NCI-H1436 (cell line): ENCODE data around the gene GATAD2B.
A peak's percentile ranks its signal among the peaks of the same experiment; 100 is the strongest.

ENCODE experiments used
- DNase-seq: peaks from one replicate; lab custom pipeline; 2025; lab: John Stamatoyannopoulos, UW

GATAD2B gene

GRCh38 chr1:153833171-153833570 is 89.6 kb downstream of the GATAD2B start:
- DNase-seq, result no peak

DNA sequence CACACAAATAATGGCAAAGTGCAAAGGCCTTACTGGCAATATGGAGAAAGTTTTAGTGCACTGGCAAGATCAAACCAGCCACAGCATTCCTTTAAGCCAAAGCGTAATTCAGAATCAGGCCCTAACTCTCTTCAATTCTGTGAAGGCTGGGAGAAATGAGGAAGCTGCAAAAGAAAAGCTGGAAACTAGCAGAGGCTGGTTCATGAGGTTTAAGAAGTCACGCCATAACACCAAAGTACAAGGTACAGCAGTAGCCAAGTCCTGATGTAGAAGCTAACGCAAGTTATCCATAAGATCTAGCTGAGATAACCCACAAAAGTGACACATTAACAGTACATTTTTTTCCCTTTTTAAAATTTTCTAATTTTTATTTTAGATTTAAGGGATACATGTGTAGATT is 90.5 kb downstream of the GATAD2B start:
- no peak for DNase-seq

DNA sequence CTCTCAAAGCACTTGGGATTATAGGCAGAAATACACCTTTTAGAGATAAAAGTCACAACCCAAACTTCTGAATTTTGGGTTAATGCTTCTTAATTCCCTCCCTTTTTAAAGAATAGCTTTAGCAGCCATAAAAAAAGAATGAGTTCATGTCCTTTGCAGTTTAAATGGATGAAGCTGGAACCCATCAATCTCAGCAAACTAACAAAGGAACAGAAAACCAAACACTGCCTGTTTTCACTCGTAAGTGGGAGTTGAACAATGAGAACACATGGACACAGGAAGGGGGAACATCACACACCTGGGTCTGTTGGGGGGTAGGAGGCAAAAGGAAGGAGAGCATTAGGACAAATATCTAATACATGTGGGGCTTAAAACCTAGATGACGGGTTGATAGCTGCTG is 91.7 kb downstream of the GATAD2B start:
- DNase-seq, result no peak

DNA sequence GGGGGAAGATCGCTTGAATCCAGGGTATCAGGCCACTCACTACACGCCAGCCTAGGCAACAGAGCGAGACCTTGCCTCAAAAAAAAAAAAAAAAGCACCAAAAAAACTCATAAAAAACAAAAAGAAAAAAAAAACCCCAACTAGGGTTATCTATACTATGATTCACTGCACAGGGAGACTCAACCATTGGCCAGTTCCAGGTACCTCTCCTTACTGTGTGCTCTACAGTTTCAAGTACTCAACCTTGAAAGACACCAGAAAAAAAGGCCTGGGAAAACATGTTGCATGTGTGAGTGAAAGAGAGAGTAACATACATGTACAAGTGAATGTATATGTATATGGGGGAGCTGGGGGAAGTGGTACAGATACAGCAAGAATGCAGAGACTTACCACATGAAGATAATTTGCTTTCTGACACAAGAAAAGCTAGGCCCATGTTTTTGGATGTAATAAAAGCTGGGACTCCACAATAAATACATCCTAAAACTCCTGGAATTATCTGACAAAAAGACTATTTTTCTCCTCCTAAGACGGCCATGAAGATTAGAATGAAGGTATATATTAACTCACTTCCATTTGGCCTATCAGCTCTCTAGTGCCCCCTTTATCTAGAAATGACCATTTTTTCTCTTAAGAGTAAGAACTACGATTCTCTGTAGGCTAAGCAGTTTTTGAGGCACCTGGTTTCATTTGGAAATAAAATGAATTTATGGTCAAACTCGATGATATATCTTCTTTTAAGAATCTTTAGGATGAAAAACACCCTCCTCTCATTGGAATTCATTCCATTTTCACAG is 95.4 kb downstream of the GATAD2B start:
- no peak for DNase-seq

DNA sequence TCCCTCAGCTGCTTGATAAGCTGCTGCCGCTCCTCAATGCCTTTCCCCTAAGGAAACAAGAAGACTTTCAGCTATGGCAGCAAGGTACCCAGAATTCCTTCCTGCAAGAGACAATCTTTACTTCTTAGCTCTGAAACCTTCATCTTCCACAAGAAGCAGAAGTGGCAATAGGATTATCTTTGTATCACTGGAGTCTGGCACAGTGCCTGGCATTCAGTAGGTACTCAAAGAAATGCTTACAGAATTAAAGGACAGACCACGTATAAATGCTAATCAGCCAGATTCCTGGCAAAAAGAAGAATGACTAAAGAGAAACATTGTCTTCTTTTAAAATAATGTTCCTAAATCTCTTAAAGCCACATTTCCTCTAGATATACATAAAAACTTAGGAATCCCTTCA is 103.9 kb downstream of the GATAD2B start:
- no peak for DNase-seq

DNA sequence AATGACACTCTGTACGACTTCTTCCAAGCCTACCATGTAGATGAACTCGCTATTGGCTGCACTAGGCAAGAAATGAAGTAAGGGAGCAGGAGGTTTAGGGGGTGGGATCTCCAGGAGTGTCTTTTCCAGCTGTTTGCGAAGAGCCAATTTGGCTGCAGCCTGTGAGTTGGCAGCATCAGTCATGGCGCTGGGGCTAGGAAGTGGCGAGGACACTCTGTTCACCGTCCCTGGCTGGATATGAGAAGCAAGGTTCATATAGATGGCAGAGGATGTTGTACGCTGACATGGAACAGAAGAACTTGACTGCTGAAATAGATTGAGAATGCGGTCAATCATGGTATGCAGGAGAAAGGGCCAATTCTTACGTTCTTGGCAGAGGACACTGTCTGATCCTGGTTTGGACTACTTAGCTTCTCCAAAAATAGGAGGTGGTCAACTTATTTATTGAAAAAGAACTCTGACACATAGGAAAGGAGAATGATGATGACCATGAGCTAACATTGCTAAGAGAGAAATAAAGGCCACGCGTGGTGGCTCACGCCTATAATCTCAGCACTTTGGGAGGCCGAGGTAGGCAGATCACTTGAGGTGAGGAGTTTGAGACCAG is 106.4 kb downstream of the GATAD2B start:
- DNase-seq, result no peak

- DNase-seq, result no peak
Observed at GRCh38 chr1:153805886-153806719, 116.7 kb downstream of the GATAD2B start.

GRCh38 chr1:153805042-153805745 is 117.6 kb downstream of the GATAD2B start:
- DNase-seq, result no peak

DNA sequence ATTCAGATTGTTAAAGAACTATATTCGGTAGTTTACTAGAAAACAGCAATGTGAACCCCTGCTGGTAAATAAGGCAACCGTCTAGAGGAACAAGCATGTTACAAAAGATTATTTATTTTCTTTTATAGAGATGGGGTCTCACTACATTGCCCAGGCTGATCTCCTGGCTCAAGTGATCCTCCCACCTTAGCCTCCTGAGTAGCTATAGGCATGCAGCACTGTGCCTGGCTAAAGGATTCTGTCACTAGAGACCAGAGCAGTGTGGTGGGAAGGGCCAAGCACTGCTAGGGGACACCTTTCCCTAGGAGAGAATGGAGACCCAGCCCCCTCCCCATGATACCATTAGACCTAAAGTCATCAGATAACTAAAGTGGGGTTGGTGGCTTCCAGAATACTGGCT is 118.7 kb downstream of the GATAD2B start:
- no peak for DNase-seq

DNA sequence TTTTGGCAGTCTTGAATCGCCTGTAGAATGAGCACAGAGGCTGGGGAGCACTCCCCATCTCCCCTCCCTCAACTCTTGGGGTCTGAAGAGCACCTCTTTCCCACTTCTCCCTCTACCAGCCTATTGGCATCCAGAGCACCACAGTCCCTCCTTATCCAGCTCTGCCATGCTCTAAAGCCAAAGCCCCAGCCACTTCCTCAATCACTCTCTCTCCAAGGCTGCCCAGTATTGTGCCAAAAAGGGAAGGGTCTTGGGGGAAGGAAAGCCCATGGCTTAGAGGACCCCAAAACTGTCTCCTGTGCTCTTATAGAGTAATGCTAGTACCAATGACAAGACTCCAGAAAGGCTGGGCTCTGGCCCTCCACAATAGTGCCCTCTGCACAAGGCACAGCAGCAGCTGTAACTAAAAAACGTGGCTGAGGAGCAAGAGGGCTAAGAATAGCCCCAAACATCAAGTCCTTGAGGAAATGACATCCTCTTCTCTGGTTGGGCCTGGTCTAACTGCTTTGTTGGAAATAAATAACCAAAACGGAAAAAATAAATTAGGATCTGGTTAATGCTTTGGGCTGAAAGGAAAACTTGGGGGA is 119.2 kb downstream of the GATAD2B start:
- DNase-seq, result no peak

DNA sequence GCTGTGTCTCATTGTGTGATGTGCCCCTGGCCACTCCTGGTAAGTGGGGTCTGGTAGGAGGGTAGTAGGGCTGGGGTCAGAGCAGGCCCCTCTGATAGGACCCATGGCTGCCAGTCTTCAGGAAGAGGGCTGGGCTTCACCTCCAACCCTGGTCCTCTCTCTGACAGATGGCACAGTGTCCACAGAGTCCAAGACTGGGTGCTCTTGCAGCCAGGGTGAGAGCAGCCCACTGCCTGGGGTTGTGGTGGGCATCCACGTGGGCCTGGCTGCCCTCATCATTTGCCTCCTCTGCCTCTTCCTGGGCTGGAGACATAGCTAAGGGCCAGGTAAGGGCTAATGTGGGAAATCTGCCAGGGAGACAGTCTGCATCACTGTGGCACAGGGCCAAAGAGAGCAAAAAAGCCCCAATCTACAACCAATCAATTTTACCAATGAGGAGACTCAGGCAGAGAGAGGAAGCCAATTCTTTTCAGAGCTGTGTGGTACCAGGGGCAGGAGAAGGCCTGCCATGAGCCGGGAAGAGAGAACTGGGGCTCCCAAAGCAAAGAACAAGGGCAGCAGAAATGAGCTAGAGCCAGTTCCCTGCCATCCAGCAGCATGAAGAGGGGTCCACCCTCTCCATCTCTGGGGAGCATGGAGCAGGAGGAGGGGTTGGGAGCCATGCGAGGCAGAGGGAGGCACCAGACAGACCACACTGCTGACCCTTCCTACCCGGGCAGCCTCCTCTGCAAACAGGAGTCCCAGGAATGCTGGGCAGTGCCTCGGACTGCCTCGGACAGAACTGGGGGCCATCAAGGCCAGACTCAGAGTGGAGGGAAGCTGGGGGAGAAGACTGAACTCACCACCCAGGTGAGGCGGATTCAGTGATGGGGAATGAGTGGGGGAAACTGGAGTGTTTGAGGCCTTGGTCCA is 120.7 kb downstream of the GATAD2B start:
- DNase-seq, result no peak

- DNase-seq, result no peak
Observed at GRCh38 chr1:153801028-153801625, 121.6 kb downstream of the GATAD2B start.

DNA sequence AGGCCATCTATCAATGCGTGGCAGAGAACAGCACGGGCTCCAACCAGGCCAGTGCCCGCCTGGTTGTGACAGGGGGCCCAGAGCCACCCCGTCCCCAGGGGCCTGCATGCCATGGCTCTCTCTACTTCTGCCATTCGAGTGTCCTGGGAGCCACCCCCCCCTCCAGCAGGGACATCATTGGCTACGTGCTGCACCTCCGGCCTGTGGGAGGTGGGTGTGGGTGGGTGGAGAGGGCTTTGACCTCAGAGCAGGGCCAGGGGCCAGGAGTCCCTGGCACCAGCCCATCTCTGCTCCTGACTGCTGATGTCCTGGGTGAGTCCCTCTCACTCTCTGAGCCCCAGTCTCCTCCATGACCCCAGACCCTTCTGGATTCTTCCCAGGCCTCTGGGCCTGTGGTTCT is 122.3 kb downstream of the GATAD2B start:
- DNase-seq, result no peak

- DNase-seq, result no peak
Observed at GRCh38 chr1:153799566-153800465, 123.0 kb downstream of the GATAD2B start.

DNA sequence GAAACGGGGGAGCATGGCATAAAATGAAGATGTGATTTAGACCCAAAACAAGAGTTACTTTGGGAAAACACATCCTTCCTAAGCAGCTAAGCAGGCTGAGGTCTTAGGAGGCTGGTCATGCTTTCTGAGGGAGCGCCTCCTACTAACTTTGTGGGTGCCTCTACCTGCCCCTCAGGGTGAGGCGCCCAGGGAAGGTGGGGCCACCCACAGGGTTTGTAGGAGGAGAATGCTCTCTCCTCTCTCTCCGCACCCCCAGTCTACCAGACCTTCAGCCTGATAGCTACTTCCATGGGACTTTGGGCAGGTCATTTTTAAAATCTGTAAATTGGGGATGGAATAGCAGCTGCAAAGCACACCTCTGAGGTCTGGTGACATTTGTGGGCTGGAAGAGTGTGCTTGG is 123.8 kb downstream of the GATAD2B start:
- DNase-seq, result no peak

DNA sequence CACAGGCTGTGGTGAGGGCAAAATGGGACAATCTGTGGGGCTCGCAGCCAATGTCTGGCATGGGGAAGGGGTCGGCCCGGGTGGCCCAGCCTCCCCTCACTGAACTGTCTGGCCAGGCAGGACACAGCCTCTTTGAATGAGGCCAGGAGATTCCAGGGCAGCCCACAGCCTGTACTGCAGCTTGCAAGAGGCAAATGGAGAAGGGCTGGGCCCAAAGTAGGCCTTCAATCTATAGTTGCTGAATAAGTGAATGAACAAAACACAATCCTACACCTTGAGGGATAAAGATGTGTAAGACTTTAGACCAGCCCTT is 124.3 kb downstream of the GATAD2B start:
- DNase-seq, result no peak

GRCh38 chr1:153796786-153797659 is 125.7 kb downstream of the GATAD2B start:
- DNase-seq, result peak; percentile 73
